VCaP (cell line): ENCODE data around the gene SEMA5B.

Experiments used
- H3K27ac ChIP-seq: fragments of 450-650 bp; 2 replicates; pipeline ENCODE4 v1.5.1; 2017
- CTCF ChIP-seq: fragments of 450-650 bp; conservative IDR thresholded peaks from 2 replicates; pipeline ENCODE4 v1.5.1; 2017; ENCODE audit warnings: mild to moderate bottlenecking, moderate library complexity

Gene SEMA5B

GRCh38 chr3:123054109-123054778 is 26.7 kb upstream of the SEMA5B start:
- H3K27ac ChIP-seq = no peak overlapping the region
- no peak for TF ChIP-seq CTCF

- TF ChIP-seq CTCF = no peak
- H3K27ac ChIP-seq = no peak overlapping the region
These were observed 25.5 kb upstream of the SEMA5B start for GRCh38 chr3:123053107-123053506.

- TF ChIP-seq CTCF = no peak
- no peak overlapping the region for H3K27ac ChIP-seq
These were observed 23.1 kb upstream of the SEMA5B start for GRCh38 chr3:123050666-123051065.

GRCh38 chr3:123048480-123049237 is 21.1 kb upstream of the SEMA5B start:
- no peak overlapping the region for H3K27ac ChIP-seq
- TF ChIP-seq CTCF = no peak

GRCh38 chr3:123047062-123047319 is 19.4 kb upstream of the SEMA5B start:
- TF ChIP-seq CTCF = no peak
- no peak overlapping the region for H3K27ac ChIP-seq

GRCh38 chr3:123046262-123047061 is 18.9 kb upstream of the SEMA5B start:
- H3K27ac ChIP-seq = no peak overlapping the region
- no peak for TF ChIP-seq CTCF

GRCh38 chr3:123044981-123045763 is 17.6 kb upstream of the SEMA5B start:
- TF ChIP-seq CTCF = no peak
- no peak overlapping the region for H3K27ac ChIP-seq
